Astrocyte of the spinal cord (primary cell): ENCODE measurements around the gene DNER.

Experiments used
- DNase-seq: peaks from one replicate; pipeline ENCODE4 v3.0.0; 2011; ENCODE audit warnings: low read depth, low spot score
- H3K4me3 ChIP-seq: 2 replicates; pipeline ENCODE4 v1.5.1; 2011; ENCODE audit warnings: low read depth, mild to moderate bottlenecking, low read length, moderate library complexity
- CTCF ChIP-seq: IDR thresholded peaks from 2 replicates; pipeline ENCODE4 v1.5.1; 2012; ENCODE audit warnings: low read depth, mild to moderate bottlenecking, low read length, inconsistent platforms
- in situ Hi-C: cut with HindIII; loops from 2 replicates; pipeline ENCODE4 v1.10.0; 2017; ENCODE audit warnings: low sequenced_read_pairs

The DNER gene

GRCh38 chr2:229598227-229598626, 116.1 kb downstream of the DNER start:
- in situ Hi-C loops = no loop called here
- H3K4me3 ChIP-seq = no peak overlapping the region
- no peak for DNase-seq
- no peak for TF ChIP-seq CTCF

GRCh38 chr2:229596796-229597195, 117.6 kb downstream of the DNER start:
- no peak overlapping the region for H3K4me3 ChIP-seq
- TF ChIP-seq CTCF = no peak
- DNase-seq = no peak
- in situ Hi-C loops = no loop called here

- no peak for DNase-seq
- in situ Hi-C loops = no loop called here
- no peak overlapping the region for H3K4me3 ChIP-seq
- no peak for TF ChIP-seq CTCF
Measured at GRCh38 chr2:229591611-229592010, 122.7 kb downstream of the DNER start.

GRCh38 chr2:229586746-229587705, 127.3 kb downstream of the DNER start:
- peak; percentile 93 for TF ChIP-seq CTCF
- in situ Hi-C loops = no loop called here
- peak overlapping the region; percentile 18 for H3K4me3 ChIP-seq
- peak; percentile 87 for DNase-seq

GRCh38 chr2:229586012-229586411, 128.3 kb downstream of the DNER start:
- TF ChIP-seq CTCF = no peak
- peak; percentile 65 for DNase-seq
- in situ Hi-C loops = no loop called here
- H3K4me3 ChIP-seq = no peak overlapping the region

GRCh38 chr2:229582151-229582550, 132.2 kb downstream of the DNER start:
- TF ChIP-seq CTCF = no peak
- in situ Hi-C loops = no loop called here
- H3K4me3 ChIP-seq = no peak overlapping the region
- DNase-seq = no peak
